HepG2 (cell line): ENCODE measurements around the gene CCL4L2. TPM values are rescaled to one million over a fixed set of nuclear protein-coding genes. Genes with fewer than 3 reads are reported as not detected.

Experiments
- ATAC-seq: fragments of 200-7000 bp; cut with Tn5 transposase; 3 replicates; pipeline ENCODE4 v1.9.1; 2020; ENCODE audit warnings: mild to moderate bottlenecking, moderate library complexity
- BruUV-seq: library from RNA; stranded (reverse); fragments of 400-500 nt; replicated peaks from 2 replicates; lab custom pipeline; 2021; lab: Mats Ljungman, UMichigan
- CTCF ChIA-PET: fragments of 300-600 bp; formaldehyde crosslinking; extraction: SDS; loops from one replicate; lab custom pipeline; 2021; ENCODE audit warnings: low total read pairs, inconsistent platforms, low intra/inter-chr PET ratio; lab: Yijun Ruan, JAX
- POLR2A ChIA-PET: fragments of 350-600 bp; sonication (Branson Sonifier 250); formaldehyde crosslinking; loops from one replicate; lab custom pipeline; 2020; ENCODE audit warnings: antibody characterized with exemption, inconsistent platforms; lab: Yijun Ruan, JAX
- DNase-seq: peaks from one replicate; pipeline ENCODE4 v3.0.0-alpha.2; 2015; ENCODE audit warnings: low spot score
- FAIRE-seq: peaks from 3 replicates; lab custom pipeline; 2011; peaks lifted over from hg19 to GRCh38; lab: Jason Lieb, UNC
- H2AFZ ChIP-seq: one replicate; pipeline ENCODE4 v1.6.1; 2011; ENCODE audit warnings: low read length, inconsistent platforms
- H3K27ac ChIP-seq: fragments of 300-600 bp; 3 replicates; pipeline ENCODE4 v1.8.0; 2011; ENCODE audit warnings: mixed run types, mild to moderate bottlenecking, mixed read lengths, low read length, inconsistent platforms; ENCODE audit not compliant: insufficient read depth; ENCODE audit errors: extremely low read length
- H3K27me3 ChIP-seq, 2 experiments: fragments of 200-600 bp in 1 of 2; 2 replicates in 1 of 2; 3 replicates in 1 of 2; pipeline versions ENCODE4 v1.6.0 to v1.8.0; 2011; ENCODE audit warnings: low read length in 2 of 2, mild to moderate bottlenecking in 2 of 2, moderate library complexity in 2 of 2, inconsistent platforms in 1 of 2; ENCODE audit not compliant: insufficient read depth in 2 of 2, control insufficient read depth in 1 of 2
- H3K36me3 ChIP-seq, 2 experiments: fragments of 200-600 bp in 1 of 2; replicated peaks in 1 of 2; 2 replicates in 1 of 2; 3 replicates in 1 of 2; pipeline versions ENCODE4 v1.5.1 to v1.8.0; 2011; ENCODE audit warnings: low read length in 2 of 2, inconsistent platforms in 1 of 2; ENCODE audit not compliant: insufficient read depth in 2 of 2, control insufficient read depth in 1 of 2
- H3K4me1 ChIP-seq: 2 replicates; pipeline ENCODE4 v1.5.1; 2012; ENCODE audit warnings: low read length, inconsistent platforms; ENCODE audit not compliant: insufficient read depth
- H3K4me2 ChIP-seq: 2 replicates; pipeline ENCODE4 v1.6.0; 2011; ENCODE audit warnings: low read depth, low read length, inconsistent platforms
- H3K4me3 ChIP-seq, 3 experiments: fragments of 200-600 bp in 1 of 3; sonication (generic), shearing (Covaris generic) in 1 of 3; replicated peaks in 1 of 3; 2 replicates each; pipeline ENCODE4 v1.5.1; 2011 to 2016; ENCODE audit warnings: low read length in 3 of 3, inconsistent platforms in 2 of 3, low read depth in 2 of 3, mild to moderate bottlenecking in 2 of 3, control low read depth in 1 of 3, mixed read lengths in 1 of 3; ENCODE audit not compliant: insufficient read depth in 1 of 3
- H3K79me2 ChIP-seq: one replicate; pipeline ENCODE4 v1.6.1; 2011; ENCODE audit warnings: low read length, inconsistent platforms; ENCODE audit not compliant: insufficient read depth
- H3K9ac ChIP-seq: 2 replicates; pipeline ENCODE4 v1.6.0; 2011; ENCODE audit warnings: mild to moderate bottlenecking, low read depth, low read length, inconsistent platforms; ENCODE audit not compliant: insufficient read depth
- H3K9me3 ChIP-seq: 2 replicates; pipeline ENCODE4 v1.5.1; 2012; ENCODE audit warnings: mild to moderate bottlenecking, low read length
- H4K20me1 ChIP-seq: 2 replicates; pipeline ENCODE4 v1.6.0; 2011; ENCODE audit warnings: inconsistent platforms, mild to moderate bottlenecking, low read length, moderate library complexity; ENCODE audit not compliant: insufficient read depth
- FOXJ3 ChIP-seq: sonication (generic); formaldehyde crosslinking; IDR thresholded peaks from 2 replicates; pipeline ENCODE4 v1.4.0; 2020; ENCODE audit warnings: missing genetic modification reagents, mild to moderate bottlenecking, borderline replicate concordance
- NFIB ChIP-seq: sonication (generic); formaldehyde crosslinking; IDR thresholded peaks from 2 replicates; pipeline ENCODE4 v1.9.0; 2021; ENCODE audit warnings: missing genetic modification reagents, mild to moderate bottlenecking, borderline replicate concordance
- NR0B2 ChIP-seq: sonication (generic); formaldehyde crosslinking; IDR thresholded peaks from 2 replicates; pipeline ENCODE4 v1.4.0; 2020; ENCODE audit warnings: mild to moderate bottlenecking, missing genetic modification reagents
- PTBP1 ChIP-seq: fragments of 200-400 bp; formaldehyde crosslinking; IDR thresholded peaks from 2 replicates; pipeline ENCODE4 v1.6.1; 2018; ENCODE audit warnings: low read length, low read depth; ENCODE audit not compliant: poor library complexity, severe bottlenecking
- RFXAP ChIP-seq: sonication (generic); formaldehyde crosslinking; IDR thresholded peaks from 2 replicates; pipeline ENCODE4 v1.4.0; 2020; ENCODE audit warnings: missing genetic modification reagents, borderline replicate concordance
- SYNCRIP ChIP-seq: fragments of 200-400 bp; formaldehyde crosslinking; IDR thresholded peaks from 2 replicates; pipeline ENCODE4 v1.6.1; 2018; ENCODE audit warnings: mild to moderate bottlenecking, low read depth, low read length; ENCODE audit not compliant: insufficient read depth
- ZFP1 ChIP-seq: IDR thresholded peaks from 2 replicates; pipeline ENCODE4 v1.6.1; 2016
- ZNF33B ChIP-seq: sonication (generic); formaldehyde crosslinking; IDR thresholded peaks from 2 replicates; pipeline ENCODE4 v1.5.1; 2020; ENCODE audit warnings: mild to moderate bottlenecking, missing genetic modification reagents
- ZNF484 ChIP-seq: sonication (generic); formaldehyde crosslinking; IDR thresholded peaks from 2 replicates; pipeline ENCODE4 v1.5.1; 2020; ENCODE audit warnings: mild to moderate bottlenecking, low read depth, missing genetic modification reagents, borderline replicate concordance
- ZNF792 ChIP-seq: IDR thresholded peaks from 2 replicates; pipeline ENCODE4 v1.6.1; 2016
- ZSCAN21 ChIP-seq: sonication (generic); formaldehyde crosslinking; IDR thresholded peaks from 2 replicates; pipeline ENCODE4 v1.8.0; 2022; ENCODE audit warnings: mild to moderate bottlenecking, missing genetic modification reagents, moderate library complexity, borderline replicate concordance
- WGBS: methylation state at CpG from one replicate; pipeline ENCODE4 v1.1.6; 2017; ENCODE audit warnings: low lambda C conversion rate; 5-methylcytosine and 5-hydroxymethylcytosine counted together
- in situ Hi-C: cut with HindIII; loops from 2 replicates; pipeline ENCODE4 v1.10.0; 2017; ENCODE audit warnings: low pct_unique_long_range_greater_than_20kb; ENCODE audit not compliant: extremely low pct_ligation_motif_present
- intact Hi-C: fragments of 100-400 bp; cut with micrococcal nuclease; formaldehyde crosslinking; loops from one replicate; pipeline ENCODE4 v1.10.0; 2022; ENCODE audit not compliant: unreplicated experiment
- polyA plus RNA-seq, 8 experiments: library from polyadenylated mRNA; depleted of rRNA in 3 of 8; stranded (reverse) in 7 of 8; unstranded in 1 of 8; fragments of >200 nt; fragmentation: Illumina TruSeq in 4 of 8; extraction: Trizol in 4 of 8; gene quantifications; 2 replicates each; pipeline versions ENCODE4 v1.2.1 to v1.2.3, GENCODE V29; 2011 to 2016; ENCODE audit warnings: low read depth in 4 of 8, missing spikeins in 1 of 8, mixed read lengths in 1 of 8; ENCODE audit not compliant: insufficient read depth in 1 of 8
- total RNA-seq, 5 experiments: library from RNA; depleted of rRNA; stranded (reverse); fragments of >200 nt; fragmentation: Illumina TruSeq; extraction: Trizol; gene quantifications; 2 replicates each; pipeline ENCODE4 v1.2.3, GENCODE V29; 2016; ENCODE audit warnings: low read depth in 1 of 5

Gene CCL4L2
- total and polyA plus RNA-seq, 2 of the 13 experiments (the other 11 are each of a cell fraction or from before 2014, with no cell fraction given), result not detected

- no TSS peak for BruUV-seq
- no peaks in the 10 kb centered on the region for H3K79me2 ChIP-seq
- no peak for TF ChIP-seq SYNCRIP
- TF ChIP-seq FOXJ3 (CRISPR knock-in tag), result no peak
- no peak for TF ChIP-seq ZNF792 (CRISPR knock-in tag)
- TF ChIP-seq ZFP1 (CRISPR knock-in tag), result no peak
- TF ChIP-seq ZNF484 (CRISPR knock-in tag), result no peak
- TF ChIP-seq NFIB (CRISPR knock-in tag), result no peak
- TF ChIP-seq NR0B2, result no peak
- no peak for TF ChIP-seq PTBP1
- no peak for TF ChIP-seq ZNF33B (CRISPR knock-in tag)
- TF ChIP-seq ZSCAN21 (CRISPR knock-in tag), result no peak
- no peak for TF ChIP-seq RFXAP (CRISPR knock-in tag)
- no peaks in the 10 kb centered on the region for H4K20me1 ChIP-seq
- DNase-seq (no peak), FAIRE-seq (no peak), ATAC-seq (no peak)
- peaks cover 2 to 18% of the 10 kb centered on the region in 2 experiments; a peak in 4 of 5 replicates for H3K27me3 ChIP-seq
- intact Hi-C loops (no loop called here), in situ Hi-C loops (no loop called here)
- no peak overlapping the region for H2AFZ ChIP-seq
- H3K4me3 ChIP-seq, result no peak overlapping the region
- no peak overlapping the region for H3K27ac ChIP-seq
- H3K36me3 ChIP-seq, result no peaks in the 10 kb centered on the region
- WGBS, result 8% methylated on average over 4 of the region's 4 CpGs
- H3K4me1 ChIP-seq, result no peaks in the 10 kb centered on the region
- CTCF ChIA-PET, result no interaction called here
- H3K9ac ChIP-seq, result no peak overlapping the region
- H3K9me3 ChIP-seq, result no peaks in the 10 kb centered on the region
- H3K4me2 ChIP-seq, result no peak overlapping the region
- POLR2A ChIA-PET, result no interaction called here
Observed at GRCh38 chr17:36212272-36212605, 1.4 kb downstream of the CCL4L2 start.
